Upper lobe of right lung (tissue), 1 donor: ENCODE data around the gene CAVIN3. TPM values are rescaled to one million over a fixed set of nuclear protein-coding genes. Genes with fewer than 3 reads are reported as not detected.

Source experiments
- ATAC-seq: fragments of 200-7000 bp; cut with Tn5 transposase; one replicate; pipeline ENCODE4 v1.9.1; 2020; ENCODE audit warnings: mild to moderate bottlenecking, moderate library complexity
- DNase-seq: peaks from one replicate; pipeline ENCODE4 v3.0.0-alpha.2; 2020
- H3K27ac ChIP-seq: fragments of 200-600 bp; one replicate; pipeline ENCODE4 v1.8.0; 2022
- H3K27me3 ChIP-seq: fragments of 200-600 bp; one replicate; pipeline ENCODE4 v1.8.0; 2022; ENCODE audit warnings: mild to moderate bottlenecking
- H3K36me3 ChIP-seq: fragments of 200-600 bp; one replicate; pipeline ENCODE4 v1.8.0; 2022
- H3K4me1 ChIP-seq: fragments of 200-600 bp; one replicate; pipeline ENCODE4 v1.8.0; 2022
- H3K4me3 ChIP-seq: fragments of 200-600 bp; one replicate; pipeline ENCODE4 v1.8.0; 2022; ENCODE audit warnings: mild to moderate bottlenecking
- H3K9me3 ChIP-seq: fragments of 200-600 bp; one replicate; pipeline ENCODE4 v1.8.0; 2022
- CTCF ChIP-seq: fragments of 200-600 bp; IDR thresholded peaks from one replicate; pipeline ENCODE4 v1.8.0; 2022; ENCODE audit warnings: antibody characterized with exemption
- intact Hi-C: fragments of 100-400 bp; cut with DNase I; formaldehyde crosslinking; loops from one replicate; pipeline ENCODE4 v1.11.0; 2022
- total RNA-seq: library from RNA; stranded (reverse); fragmentation: NEBNext Ultra II Directional; extraction: Animal tissue kit (Norgen Biotek cat#: 25700); gene quantifications from one replicate; pipeline ENCODE4 v1.2.1, GENCODE V29; 2021
- donor health status: DM: no; HTN: yes; CAD: no; lungs with severe emphysema.

CAVIN3 gene
- total RNA-seq, 1 donor from 2014 or later: 48.8 TPM

GRCh38 chr11:6321961-6322362 is 1.7 kb upstream of the CAVIN3 start:
- no peak for DNase-seq
- Histone ChIP-seq H3K4me1 (peaks cover 24% of the 10 kb centered on the region), H3K9me3 (no peaks in the 10 kb centered on the region), H3K36me3 (no peaks in the 10 kb centered on the region), H3K27ac (peak overlapping the region; percentile 98), H3K4me3 (no peak overlapping the region), H3K27me3 (no peaks in the 10 kb centered on the region)
- intact Hi-C loops: no loop called here
- no peak for ATAC-seq
- TF ChIP-seq CTCF: no peak

GRCh38 chr11:6321356-6321755 is 1.1 kb upstream of the CAVIN3 start:
- no peak for TF ChIP-seq CTCF
- H3K4me1 ChIP-seq: peaks cover 24% of the 10 kb centered on the region
- no peaks in the 10 kb centered on the region for H3K36me3 ChIP-seq
- no peak for ATAC-seq
- H3K27ac ChIP-seq: peak overlapping the region; percentile 98
- peak overlapping the region; percentile 73 for H3K4me3 ChIP-seq
- no peaks in the 10 kb centered on the region for H3K9me3 ChIP-seq
- no peaks in the 10 kb centered on the region for H3K27me3 ChIP-seq
- intact Hi-C loops: no loop called here
- no peak for DNase-seq

DNA sequence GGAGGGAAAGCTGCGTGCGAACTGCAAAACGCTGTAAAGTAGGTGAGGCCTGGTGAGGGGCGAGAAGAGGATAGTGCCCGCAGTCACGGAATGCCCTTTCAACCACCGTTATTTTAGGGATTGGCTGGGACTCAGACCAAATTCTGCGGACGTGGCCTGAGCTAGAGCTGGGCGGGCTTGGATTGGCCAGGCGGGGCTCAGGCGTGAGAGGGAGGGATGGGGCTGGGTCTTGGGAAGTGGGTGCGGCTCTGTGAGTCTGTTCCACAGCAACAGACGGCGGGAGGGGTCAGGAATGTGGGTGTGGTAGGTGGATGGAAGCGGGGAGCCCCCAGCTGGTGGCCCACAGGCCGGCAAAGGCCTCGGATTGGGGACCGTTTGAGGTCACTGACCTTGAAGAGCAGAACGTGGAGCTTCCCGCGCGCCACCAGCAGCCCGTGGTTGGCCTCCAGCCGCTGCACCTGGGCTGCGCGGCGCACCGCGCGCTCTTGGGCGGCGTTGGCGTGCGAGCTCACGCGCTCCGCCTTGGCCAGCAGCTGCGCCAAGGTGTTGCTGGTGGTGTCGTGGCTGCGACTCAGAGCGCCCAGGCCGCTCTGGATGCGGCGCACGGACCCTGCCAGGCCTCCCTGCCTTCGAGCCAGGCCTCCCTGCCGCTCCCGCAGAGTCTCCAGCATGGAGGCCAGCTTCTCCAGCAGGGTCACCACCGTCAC is 444 bp downstream of the CAVIN3 start:
- Histone ChIP-seq H3K27me3 (no peaks in the 10 kb centered on the region), H3K4me1 (peaks cover 24% of the 10 kb centered on the region), H3K27ac (peak overlapping the region; percentile 98), H3K4me3 (peak overlapping the region; percentile 73), H3K9me3 (no peaks in the 10 kb centered on the region), H3K36me3 (no peaks in the 10 kb centered on the region)
- DNase-seq (peak; percentile 95), ATAC-seq (peak; percentile 95)
- intact Hi-C loops: no loop called here
- TF ChIP-seq CTCF: no peak

DNA sequence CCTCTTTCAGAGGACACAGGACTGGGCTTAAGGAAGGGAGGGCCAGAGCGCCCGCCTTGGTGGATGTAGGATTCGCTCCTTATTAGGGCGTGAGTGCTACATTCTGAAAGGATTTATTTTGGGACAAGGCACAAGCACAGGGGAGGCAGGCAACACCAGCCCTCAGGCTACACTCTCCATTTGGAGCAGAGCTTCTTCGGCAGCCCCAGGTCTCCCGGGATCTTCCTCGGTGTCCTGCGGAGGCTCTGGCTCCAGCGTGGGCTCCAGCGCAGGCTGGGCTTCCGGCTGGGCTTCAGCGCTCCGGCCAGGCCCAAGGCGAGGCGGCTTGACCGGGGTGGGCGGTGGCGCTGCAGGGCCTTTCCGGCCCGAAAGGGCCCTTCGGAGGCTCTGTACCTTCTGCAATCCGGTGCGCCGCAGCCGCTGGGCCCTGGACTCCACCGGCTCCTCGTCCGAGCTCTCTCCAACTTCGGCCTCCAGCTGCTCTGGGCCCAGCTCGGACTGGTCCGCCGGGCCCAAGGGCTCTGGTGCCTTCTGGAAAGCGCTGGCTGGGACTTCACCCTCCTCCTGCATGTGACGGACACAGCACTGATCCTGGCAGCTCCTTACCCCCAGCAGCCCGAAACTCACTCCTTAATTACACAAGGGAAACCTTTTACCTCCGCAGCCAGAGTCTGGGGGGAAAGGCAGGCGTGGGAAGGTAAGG is 1.1 kb downstream of the CAVIN3 start:
- Histone ChIP-seq H3K27me3 (no peaks in the 10 kb centered on the region), H3K9me3 (no peaks in the 10 kb centered on the region), H3K4me1 (peaks cover 24% of the 10 kb centered on the region), H3K36me3 (no peaks in the 10 kb centered on the region), H3K27ac (peak overlapping the region; percentile 98), H3K4me3 (peak overlapping the region; percentile 73)
- intact Hi-C loops: no loop called here
- DNase-seq (peak; percentile 81), ATAC-seq (peak; percentile 59)
- TF ChIP-seq CTCF: no peak

DNA sequence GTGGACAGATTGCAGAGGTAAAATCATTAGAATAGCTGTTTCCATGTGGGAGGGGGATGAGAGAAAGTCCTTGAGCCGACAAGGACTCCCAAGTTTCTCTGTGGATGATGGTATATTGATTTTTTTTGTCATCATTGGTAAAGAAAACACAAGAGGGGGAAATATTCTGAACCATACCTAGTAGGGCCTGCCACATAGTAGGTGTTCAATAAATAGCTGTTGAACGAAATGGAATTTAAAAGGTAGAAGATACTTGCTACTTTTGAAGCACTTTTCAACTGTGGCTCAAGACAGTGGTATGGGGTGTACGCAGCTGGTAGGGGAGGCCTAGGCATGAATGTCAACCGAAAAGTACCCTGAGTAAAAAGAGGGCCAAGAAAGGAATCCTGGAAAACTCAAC is 2.1 kb downstream of the CAVIN3 start:
- Histone ChIP-seq H3K36me3 (no peaks in the 10 kb centered on the region), H3K9me3 (no peaks in the 10 kb centered on the region), H3K27me3 (no peaks in the 10 kb centered on the region), H3K4me3 (peak overlapping the region; percentile 73), H3K4me1 (peaks cover 24% of the 10 kb centered on the region), H3K27ac (peak overlapping the region; percentile 98)
- DNase-seq (no peak), ATAC-seq (no peak)
- TF ChIP-seq CTCF: no peak
- intact Hi-C loops: no loop called here
